HG03354 (cell line): ENCODE data around the gene INKA2.

Experiments
- ATAC-seq: cut with Tn5 transposase; IDR thresholded peaks from one replicate; pipeline ENCODE4 v1.9.1; 2021; ENCODE audit warnings: mild to moderate bottlenecking; ENCODE audit not compliant: unreplicated experiment, poor library complexity, severe bottlenecking

INKA2 gene

DNA sequence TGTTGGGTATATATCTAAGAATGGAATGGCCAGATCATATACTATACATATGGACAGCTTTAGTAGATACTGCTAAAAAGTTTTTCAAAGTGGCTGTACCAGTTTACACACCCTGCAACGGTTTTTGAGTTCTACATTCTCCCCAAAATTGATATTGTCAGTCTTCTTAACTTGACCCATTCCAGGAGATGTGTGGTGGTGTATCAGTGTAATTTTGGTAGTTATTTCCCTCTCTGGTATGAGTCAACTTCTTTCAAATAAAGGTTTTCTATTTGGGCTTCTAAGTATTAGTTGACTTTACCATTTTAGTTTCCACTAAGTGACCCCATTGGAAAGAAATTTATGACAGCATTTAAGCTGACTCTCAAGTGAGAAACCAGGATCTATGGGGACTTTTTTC lies 29.2 kb downstream of the INKA2 start:
- ATAC-seq = no peak

- no peak for ATAC-seq
Measured at GRCh38 chr1:111707906-111708305, 31.3 kb downstream of the INKA2 start.

GRCh38 chr1:111706921-111707320 lies 32.3 kb downstream of the INKA2 start:
- ATAC-seq = no peak

DNA sequence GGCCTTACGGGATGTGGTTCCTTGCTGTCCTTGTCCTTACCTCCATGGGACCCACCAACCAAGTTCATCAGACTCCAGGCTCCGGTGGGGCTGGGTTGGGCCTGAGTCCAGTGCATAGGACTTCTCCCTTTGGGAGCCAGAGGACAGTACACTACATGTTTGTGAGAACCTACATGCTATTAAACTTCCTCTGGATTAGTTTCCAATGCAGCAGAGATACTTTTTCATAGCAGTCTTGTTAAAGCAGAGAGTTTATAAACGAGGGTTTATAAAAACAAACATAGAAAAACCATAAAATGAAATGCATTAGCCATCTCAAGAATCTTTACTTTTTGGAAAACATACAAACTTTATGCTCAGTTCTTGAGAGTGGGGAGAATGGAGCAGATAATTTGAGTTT lies 33.4 kb downstream of the INKA2 start:
- no peak for ATAC-seq

DNA sequence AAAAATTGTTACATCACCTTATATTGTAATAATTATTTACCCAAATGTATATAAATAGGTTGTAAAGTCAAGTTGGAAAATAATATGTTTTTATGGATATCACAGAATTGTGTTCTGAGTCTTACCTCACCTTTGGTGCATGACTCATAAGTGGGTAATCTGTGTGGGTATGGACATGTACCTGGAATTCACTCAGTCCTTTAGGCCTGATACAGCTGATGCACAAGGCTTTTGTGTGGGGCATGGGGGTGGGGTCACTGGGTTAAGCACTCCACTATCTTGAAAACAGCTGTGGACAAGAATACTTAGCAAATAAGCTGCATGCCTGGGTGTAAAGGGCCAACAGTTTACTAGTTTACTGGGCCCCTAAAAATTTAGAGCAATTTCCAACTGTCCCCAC lies 34.4 kb downstream of the INKA2 start:
- ATAC-seq = no peak

GRCh38 chr1:111704240-111704639 lies 35.0 kb downstream of the INKA2 start:
- no peak for ATAC-seq

DNA sequence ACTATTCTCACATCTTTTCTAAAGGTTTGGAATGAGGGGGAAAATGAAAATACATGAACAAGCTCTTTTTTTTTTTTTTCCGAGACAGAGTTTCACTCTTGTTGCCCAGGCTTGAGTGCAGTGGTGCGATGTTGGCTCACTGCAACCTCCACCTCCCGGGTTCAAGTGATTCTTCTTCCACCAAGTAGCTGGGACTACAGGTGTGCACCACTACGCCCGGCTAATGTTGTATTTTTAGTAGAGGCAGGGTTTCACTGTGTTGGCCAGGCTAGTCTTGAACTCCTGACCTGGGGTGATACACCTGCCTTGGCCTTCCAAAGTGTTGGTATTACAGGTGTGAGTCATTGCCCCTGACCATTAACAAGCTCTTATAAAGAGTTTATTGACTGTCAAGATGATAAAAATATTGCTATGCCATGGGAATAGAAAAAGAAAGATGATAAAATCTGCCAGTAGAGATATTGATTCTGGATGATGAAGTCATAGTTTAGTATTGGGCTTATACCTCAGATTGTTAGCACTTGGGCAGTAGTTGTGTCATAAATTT lies 36.6 kb downstream of the INKA2 start:
- ATAC-seq = no peak

DNA sequence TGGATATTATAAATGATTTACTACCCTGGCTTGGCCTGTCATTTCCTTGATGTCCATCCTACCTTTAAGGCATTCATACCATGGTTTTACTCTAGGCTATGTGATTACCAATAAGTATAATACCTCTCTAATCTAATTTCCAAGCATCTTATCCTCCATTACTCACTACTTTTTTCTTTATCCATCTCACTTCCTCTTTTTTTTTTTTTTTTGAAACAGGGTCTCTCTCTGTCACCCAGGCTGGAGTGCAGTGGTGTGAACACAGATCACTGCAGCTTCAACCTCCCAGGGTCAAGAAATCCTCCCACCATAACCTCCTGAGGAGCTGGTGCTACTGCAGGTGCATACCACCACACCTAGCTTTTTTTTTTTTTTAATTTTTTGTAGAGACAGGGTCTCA lies 39.9 kb downstream of the INKA2 start:
- ATAC-seq = no peak

DNA sequence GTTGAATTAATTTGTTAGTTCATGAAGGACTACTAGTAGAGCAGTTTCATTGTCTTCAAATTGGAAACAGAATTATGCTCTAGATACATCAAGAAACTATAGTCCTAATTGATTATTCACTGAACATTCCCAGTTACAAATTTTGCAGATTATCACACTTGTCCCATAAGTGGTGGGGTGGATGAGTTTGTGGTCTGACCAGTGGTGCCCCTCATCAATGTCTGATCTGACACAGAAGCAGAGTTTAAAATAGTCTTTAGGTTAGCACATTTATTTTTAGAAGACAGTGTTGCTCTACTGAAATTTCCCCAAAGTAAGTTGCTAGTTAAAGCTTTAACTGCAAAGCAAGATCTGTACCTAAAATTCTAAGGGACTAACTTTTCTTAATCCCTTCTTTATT lies 42.9 kb downstream of the INKA2 start:
- no peak for ATAC-seq

GRCh38 chr1:111695801-111696200 lies 43.4 kb downstream of the INKA2 start:
- ATAC-seq = no peak

- ATAC-seq = no peak
Measured at GRCh38 chr1:111691886-111692285, 47.3 kb downstream of the INKA2 start.

DNA sequence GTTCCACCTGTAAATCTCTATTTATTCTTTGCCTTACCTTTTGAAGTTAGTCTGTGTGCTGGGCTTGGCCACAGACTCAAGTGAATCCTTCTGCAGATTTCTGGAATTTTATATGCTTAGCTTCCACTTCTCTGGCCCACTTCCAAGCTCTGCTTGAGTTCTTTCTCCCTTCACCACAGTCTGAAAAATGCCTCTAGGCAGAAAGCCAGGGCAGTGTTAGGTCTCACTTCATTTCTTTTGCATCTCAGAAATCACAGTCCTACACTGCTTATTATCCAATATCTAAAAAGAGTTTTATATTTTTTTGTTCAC lies 48.9 kb downstream of the INKA2 start:
- ATAC-seq = no peak
